ENCODE data around the gene TRAF3IP1. TPM values are rescaled to one million over a fixed set of nuclear protein-coding genes. Genes with fewer than 3 reads are reported as not detected.

TRAF3IP1 gene
- total RNA-seq, 1 donor from 2014 or later = 13.5 TPM

DNA sequence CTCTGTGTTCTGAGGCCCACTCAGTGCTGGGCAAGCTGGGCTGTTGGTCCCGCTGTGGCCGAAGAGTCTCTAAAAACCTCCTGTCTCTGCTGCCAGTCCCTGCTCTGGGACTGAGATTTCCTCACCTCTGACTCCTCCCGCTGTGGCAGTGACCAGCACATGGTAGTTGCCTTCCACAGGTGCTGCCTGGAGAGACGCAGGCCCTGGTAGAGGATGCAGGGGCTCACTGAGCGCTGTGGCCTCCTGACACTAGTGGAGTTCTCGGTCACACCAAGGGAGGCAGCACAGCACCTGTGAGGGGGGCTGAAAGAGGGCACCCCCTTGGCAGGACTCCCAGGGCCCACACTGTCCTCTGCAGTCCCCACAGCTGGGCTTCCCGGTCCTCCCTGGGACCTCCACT is 102.6 kb downstream of the TRAF3IP1 start:
- DNase-seq (ENCODE audit: low spot score in 2 of 2) (no peak), FAIRE-seq (no peak)

DNA sequence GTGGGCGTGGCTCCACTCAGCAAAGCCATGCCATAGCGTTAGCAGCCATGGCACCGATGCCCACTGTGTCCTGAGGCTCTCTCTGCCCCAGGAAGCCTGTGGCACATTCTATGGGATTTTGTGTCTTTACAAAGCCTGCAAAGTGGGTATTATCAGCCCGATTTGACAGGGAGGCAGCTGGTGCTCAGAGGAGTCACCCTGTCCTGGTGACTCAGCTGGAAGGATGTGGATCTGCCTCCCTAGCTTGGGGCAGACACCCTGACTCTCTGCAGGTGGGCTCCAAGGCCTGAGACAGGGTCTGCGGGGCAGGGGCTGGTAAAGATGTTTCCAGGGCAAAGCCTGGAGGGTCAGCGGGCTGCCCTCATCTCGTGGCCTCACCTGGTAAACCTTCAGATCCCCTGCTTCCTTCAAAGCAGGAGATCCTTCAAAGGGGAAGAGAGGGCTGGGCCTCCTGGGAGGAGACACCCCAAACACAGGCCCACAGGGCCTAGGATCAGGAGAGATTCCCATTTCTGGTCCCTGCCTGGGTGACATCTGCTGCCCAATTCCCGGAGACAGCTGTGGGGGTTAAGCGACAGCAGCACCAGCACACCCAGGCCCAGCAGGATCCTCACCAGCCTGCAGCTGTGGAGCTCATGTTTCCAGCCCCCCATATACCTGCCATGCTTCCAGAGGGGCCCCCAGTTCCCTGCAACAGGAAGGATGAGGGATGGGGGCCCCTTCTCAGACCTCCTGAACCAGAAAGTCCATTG is 103.4 kb downstream of the TRAF3IP1 start:
- no peak for DNase-seq (ENCODE audit: low spot score in 2 of 2)
- FAIRE-seq = no peak

DNA sequence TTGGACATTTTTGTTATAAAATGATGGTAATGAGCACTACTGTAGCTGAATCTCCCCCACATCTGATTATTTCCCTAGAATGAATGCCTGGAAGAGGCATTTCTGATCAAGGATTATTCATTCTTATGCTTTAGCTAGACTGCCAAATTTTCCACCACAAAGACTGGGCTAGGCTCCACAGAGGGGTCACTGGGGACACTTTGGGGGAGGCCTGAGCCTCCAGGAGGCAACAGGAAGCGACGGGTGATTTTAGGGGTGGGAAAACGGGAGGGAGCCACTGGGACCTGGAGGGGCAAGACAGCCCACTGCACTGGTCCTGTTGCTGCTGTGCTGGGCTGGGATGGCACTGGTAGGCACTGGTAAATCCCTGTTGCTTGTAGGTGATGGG is 104.0 kb downstream of the TRAF3IP1 start:
- no peak for DNase-seq (ENCODE audit: low spot score in 2 of 2)
- no peak for FAIRE-seq

DNA sequence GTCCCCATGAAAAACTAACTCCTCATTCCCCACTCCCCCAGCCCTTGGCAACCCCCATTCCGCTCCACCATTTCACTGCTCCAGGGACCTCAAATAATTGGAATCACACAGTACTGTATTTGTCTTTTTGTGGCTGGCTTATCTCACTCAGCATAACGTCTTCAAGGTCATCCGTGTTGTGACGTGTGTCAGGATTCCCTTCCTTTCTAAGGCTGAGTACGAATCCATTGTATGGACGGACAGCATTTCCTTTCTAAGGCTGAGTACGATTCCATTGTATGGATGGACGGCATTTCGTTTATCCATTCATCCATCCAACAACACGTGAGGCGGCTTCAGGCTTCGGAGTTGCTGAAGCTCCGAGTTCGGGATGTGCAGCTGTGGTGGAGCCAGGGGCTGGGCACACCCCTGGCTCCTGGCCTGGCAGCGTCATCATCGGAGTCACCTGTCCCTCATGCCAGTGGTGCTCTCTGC is 105.2 kb downstream of the TRAF3IP1 start:
- no peak for FAIRE-seq
- no peak for DNase-seq (ENCODE audit: low spot score in 2 of 2)

DNA sequence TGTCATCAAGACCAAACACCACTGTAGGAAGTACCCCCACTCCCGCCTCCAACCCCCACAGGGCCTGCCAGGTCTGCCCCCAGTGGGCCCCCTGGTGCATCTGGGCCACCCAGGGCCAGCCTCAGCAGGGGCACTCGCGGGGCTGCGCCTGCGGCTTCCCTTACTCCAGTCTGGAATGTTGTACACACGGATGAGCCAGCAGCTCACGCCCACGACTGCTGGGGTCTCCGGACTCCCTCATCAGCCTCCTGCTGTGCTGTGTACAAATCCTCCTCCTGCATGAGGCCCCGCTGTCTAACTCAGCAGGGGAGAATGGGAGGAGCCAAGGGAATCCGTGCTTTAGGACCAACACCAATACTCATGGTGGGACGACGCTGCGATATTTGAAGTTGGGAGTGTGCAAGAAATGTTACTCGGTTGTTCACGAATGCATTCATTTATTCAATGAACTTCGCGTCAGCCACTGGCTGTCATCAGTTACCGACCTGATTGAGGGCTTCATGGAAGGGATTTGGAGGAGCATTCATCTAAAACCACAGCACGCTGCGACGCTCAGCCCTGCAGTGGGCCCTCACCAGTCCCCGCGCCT is 105.8 kb downstream of the TRAF3IP1 start:
- FAIRE-seq = no peak
- DNase-seq (ENCODE audit: low spot score in 2 of 2) = peak in 1 of 2 donors; percentile 70

DNA sequence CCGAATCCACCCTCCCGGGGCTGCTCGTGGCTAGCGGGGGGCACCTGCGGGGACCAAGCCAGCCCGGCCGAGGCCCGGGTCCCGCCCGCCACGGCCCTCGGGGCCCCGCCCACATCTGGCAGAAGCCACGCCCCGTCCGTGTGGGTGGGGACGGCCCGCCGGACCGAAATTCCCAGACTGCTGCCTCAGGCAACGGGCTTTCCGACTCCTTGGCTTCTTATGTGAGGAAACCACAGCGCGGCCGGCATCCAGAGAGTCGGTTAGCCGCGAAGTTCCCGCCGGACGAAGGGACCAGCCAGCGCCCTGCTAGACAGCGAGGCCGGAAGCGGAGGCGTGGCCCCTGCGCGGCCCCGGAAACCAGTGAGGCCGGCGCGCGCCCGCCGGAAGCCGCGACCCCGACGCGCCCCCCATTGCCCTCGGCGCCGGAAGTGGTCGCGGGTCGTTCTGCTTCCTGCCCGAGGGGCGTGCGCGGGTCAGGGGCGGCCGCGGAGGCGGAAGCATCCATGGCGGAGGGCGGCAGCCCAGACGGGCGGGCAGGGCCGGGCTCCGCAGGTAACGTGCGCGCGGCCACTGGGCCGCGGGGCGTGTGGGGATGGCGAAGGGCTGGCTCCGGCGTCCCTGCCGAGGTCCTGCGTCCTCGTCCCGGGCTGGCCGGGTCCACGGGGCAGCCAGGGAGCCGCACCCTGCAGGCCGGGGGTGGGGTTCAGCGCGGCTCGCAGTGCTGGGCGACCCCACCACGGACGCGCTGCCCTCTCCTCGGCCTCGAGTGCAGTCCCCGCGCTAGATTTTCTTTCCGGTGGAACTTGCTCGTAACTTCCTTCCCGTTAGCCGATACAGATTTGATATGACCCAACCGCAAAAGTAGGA is 106.5 kb downstream of the TRAF3IP1 start, which contains the start of gene ASB1:
Gene ASB1 (plus strand): TSS at position 360 of the 867 bp plus-strand sequence. CDS start 144 bp downstream, at position 504.
- no peak for FAIRE-seq

DNA sequence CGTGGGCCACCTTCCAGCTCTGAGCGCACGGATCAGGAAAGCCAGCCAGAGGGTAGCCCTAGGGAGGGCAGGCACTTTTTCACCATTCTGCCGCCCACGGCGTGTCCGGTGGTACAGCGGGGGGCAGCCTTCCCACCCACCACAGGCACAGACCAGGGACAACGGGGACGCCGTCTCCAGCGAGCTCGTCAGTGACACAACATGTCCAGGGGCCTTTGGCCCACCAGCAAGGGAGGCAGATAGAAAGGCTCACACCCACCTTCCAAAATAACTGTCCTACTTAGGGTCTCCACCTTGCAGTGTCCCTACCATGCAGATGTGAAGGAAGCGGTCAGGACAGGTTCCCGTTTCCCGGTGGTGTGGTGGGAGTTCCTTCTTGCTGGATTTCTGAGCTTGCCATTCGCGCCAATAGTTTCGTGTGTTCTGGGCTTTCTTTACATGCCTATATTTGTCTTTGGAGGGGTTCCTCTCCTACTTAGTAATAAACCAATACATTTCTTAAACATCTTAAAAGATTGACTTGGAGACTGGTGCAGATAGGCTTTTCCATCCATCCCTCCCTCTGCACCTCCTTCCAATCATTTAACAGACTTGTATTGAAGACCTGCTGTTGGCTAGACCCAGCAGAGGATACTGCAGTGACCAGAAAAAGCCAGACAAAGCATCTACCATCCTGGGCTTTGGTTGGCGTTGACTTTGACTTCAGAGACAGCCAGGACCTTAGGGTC is 107.3 kb downstream of the TRAF3IP1 start:
- FAIRE-seq (no peak), DNase-seq (ENCODE audit: low spot score in 2 of 2) (no peak)

More for the DNA sequence above, 106.5 kb downstream of the TRAF3IP1 start, which contains the start of gene ASB1:
- peak; percentile 87 to 94 for DNase-seq (ENCODE audit: low spot score in 2 of 2)

DNA sequence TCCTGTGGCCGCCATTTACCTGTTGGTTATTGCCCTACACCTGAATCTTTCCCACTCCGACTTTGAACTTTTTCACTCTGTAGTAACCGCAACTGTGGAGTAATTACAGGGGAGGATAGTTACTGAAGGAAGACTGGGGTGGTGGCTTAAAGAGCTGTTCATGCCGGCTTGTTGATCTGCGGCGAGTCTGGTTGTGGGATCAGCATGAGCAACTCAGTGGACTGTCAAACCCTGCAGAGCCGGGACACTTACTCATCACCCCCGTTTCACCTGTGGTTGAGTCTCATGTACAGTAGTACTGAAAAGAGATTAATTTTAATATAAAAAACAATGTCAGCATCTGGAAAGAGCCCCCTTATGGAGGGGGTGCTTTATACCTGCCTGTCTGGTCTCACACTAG is 108.5 kb downstream of the TRAF3IP1 start:
- FAIRE-seq = no peak
- no peak for DNase-seq (ENCODE audit: low spot score in 2 of 2)

DNA sequence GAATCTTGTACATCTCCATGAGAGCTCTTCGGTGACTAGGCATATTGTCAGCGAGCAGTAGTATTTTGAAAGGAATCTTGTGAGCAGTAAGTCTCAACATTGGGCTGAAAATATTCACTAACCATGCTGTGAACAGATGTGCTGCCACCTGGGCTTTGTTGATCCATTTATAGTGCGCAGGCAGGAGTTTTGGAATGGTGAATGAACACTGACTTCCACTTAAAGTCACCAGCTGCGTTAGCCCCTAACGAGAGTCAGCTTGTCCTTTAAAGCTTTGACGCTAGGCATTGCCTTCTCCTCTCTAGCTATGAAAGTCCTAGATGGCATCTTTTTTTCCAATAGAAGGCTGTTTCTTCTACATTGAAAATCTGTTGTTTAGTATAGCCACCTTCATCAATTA is 110.5 kb downstream of the TRAF3IP1 start:
- no peak for FAIRE-seq

DNA sequence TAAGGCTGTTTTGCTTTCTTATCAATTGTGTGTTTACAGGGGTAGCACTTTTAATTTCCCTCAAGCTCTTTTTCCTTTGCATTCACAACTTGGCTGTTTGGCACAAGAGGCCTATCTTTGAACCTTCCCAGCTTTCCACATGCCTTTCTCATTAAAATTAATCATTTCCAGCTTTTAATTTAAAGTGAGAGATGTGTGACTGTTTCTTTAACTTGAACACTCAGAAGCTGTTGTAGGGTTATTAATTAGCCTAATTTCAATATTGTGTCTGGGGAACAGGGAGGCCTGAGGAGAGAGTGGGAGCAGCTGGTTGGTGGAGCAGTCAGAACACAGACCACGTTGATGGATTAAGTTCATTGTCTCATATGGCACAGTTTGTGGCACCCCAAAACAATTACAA is 111.1 kb downstream of the TRAF3IP1 start:
- DNase-seq (ENCODE audit: low spot score in 2 of 2) = no peak
- no peak for FAIRE-seq

More for the DNA sequence above, 110.5 kb downstream of the TRAF3IP1 start:
- no peak for DNase-seq (ENCODE audit: low spot score in 2 of 2)

DNA sequence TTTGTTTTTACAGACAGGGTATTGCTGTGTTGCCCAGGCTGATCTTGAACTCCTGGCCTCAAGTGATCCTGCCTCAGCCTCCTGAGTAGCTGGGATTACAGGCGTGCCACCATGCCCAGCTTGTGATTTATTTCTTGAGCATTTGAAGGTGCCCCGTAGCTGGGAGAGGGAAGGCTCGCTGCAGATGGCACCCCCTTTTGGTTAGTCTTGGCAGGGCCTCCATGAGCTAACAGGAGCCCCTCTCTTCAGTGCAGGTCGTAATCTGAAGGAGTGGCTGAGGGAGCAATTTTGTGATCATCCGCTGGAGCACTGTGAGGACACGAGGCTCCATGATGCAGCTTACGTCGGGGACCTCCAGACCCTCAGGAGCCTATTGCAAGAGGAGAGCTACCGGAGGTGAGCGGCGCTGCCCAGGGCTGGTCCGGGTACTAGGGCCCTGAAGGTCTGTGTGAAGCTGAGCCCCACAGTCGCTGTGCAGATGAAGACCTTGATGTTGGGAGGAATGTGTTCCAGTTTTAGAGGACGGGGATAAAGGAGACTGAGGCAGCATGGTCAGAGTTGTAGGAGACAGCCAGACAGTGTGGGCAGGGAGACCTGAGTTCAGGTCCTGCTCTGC is 113.1 kb downstream of the TRAF3IP1 start:
- no peak for DNase-seq (ENCODE audit: low spot score in 2 of 2)
- FAIRE-seq = no peak

DNA sequence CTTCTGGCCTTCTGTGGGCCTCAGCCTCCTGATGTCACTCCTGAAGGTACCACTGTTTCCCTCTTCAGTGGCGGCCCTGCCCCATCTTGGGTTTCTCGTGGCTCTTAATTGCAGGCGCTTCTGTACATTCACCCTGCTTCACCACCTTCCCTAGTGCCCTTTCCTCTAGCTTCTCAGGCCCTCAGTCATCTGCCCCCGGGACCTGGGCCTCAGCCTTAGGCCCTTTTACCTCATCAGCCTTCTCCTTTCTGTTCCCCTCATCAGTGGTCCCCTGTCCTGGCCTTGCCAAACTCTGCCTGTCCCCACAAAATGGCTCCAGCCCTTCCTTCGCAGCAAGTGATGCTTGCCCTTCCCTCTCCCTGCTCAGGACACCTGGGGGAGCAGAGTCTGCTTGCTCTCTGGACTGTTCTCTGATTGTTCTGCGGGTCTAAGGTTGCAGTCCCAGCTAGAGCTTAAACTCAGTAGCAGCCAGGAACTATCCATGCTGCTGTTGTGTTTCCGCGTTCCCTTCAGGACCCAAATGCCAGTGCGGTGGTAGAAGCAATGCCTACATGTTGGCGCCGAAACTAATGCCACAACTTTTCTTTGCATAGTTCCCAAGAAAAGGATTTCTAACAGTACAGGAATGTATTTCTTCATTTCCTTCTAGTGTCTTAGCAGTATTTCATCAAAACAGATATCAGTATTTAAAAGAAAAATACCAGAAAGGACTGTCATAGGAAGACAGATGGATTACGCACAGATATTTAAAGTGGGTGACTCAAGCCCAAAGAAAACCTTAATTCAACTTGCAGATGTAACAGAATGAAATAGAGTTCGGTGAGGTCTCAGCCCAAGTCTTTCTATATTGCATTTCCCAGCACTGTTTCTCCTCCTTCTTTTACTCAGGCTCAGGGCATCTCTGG is 113.9 kb downstream of the TRAF3IP1 start:
- FAIRE-seq = no peak
- DNase-seq (ENCODE audit: low spot score in 2 of 2) = no peak

DNA sequence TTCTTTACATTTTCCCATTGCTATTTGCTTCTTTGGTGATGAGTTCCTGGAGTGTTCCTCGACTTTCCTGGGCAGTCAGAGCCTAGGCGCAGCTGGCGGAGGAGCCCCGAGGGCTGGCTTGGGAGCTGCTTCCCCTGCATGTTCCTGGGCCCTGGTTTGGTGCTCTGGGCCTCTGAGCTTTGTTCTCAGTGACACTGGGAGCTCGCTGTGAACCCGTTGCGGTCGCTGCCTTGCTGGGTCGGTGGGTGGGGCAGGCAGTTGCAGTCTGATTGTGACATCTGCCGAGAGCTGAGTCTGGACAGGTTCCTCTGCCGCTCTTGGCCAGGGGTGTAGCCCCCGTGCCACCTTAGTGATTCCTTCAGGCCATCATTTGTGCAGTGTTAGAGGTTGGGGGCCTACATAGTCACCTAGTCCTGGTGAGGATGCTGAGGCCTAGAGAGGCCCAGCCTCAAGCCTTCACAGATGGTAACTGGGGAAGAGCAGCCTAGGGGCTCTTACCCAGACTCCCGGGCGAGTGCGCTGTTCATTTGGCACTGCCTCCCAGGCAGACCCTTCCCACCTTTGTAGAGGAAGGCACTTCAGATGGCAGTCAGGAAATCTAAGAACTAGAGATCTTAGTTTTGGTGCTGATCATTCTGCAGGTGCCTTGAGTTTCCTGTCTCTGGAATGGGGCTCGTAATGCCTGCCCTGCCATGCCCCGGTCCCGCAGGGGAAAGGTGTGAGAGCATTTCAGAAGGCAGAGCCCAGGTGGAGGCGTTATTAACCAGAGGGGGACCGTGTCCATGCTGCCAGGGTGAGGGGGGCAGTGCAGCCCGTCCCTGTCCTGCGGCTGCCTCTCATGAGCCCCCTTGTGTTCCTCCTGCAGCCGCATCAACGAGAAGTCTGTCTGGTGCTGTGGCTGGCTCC is 114.8 kb downstream of the TRAF3IP1 start:
- FAIRE-seq (no peak), DNase-seq (ENCODE audit: low spot score in 2 of 2) (no peak)

DNA sequence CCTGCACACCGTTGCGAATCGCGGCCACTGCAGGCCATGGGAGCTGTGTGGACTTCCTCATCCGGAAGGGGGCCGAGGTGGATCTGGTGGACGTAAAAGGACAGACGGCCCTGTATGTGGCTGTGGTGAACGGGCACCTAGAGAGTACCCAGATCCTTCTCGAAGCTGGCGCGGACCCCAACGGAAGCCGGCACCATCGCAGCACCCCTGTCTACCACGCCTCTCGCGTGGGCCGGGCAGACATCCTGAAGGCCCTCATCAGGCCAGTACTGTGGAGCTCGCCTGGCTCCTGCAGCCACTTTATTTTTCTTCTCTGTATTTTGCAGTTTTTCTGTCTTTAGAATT is 115.4 kb downstream of the TRAF3IP1 start:
- no peak for FAIRE-seq
- no peak for DNase-seq (ENCODE audit: low spot score in 2 of 2)

DNA sequence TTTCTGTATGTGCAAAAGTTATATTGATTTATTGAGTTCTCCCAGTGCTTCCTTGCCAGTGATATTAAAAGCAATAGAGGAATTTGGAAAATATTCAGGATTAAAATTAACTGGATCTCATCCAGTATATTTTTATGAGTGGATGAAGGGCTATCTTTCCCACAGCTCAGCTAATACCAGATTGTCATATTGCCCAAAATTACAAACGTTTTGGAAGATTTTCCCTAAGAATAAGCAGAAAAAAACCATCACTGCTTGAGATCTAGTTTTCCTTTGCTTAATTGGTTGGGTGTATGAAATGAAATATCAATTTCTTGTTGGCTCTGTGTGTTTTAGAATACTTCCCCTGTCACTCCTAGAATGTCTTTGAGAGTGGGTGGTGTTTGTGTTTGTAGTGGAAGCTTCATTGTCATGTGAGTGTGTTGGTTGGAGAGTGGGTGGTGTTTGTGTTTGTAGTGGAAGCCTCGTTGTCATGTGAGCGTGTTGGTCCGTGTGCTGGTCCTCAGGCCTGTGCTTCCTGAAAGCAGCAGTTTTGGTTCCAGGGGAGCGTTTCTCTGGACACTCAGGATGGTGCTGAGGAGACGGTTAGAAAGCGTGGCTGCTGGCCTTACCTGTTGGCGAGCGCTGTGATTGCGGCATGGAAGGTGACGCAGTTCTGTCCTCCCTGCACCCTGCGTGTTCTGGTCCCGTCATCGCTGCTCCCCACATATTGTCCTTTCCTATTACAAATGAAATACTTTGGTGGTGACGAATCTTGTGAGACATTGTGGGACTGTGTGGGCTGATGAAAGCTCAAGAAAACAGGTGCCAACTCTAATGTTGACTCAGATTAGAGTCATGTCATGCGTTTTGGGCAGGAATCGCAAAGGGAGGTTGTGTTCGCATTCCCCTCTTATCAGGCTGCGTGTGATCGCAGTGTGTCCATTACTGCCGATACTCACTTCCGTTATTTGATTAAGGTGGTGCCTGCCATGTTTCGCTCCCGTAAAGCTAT is 118.8 kb downstream of the TRAF3IP1 start:
- DNase-seq (ENCODE audit: low spot score in 2 of 2) = no peak
- no peak for FAIRE-seq

DNA sequence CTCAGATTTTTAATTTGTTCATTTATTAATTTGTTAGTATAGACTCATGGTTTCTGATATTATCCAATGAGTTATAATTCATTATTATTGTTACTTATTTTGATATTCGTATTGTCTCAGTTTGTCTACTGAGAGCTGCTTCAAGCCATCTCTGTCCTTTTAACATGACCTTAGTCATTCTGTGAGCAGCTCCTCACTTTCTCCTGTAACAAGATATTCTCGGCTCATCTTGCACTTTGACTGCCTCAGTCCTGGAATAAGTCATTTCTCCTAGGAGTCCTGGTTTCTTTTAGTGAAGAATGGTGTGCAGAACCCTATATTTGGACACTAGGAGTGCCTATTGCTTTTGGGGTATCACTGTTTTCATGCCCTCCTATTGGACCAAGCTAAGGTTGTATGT is 119.6 kb downstream of the TRAF3IP1 start:
- FAIRE-seq = no peak
- no peak for DNase-seq (ENCODE audit: low spot score in 2 of 2)

DNA sequence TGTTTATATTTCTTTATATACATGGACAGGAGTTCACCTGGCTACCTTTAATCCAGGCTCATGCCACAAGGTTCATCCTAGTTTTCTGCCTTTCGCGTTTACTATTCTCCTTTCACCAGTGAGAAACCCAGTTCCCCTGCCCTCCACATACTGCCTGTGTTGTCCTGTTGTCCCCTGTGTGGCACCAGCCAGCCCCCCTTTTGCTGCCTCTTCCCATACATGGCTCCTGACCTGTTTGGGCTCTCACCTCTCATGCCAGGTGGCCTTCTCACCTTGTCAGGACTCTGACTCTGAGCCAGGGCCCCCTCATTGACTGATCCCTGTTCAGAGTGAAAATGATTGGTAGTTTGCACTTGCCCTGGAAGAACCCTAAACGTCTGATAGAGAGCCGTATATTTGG is 120.0 kb downstream of the TRAF3IP1 start:
- FAIRE-seq (no peak), DNase-seq (ENCODE audit: low spot score in 2 of 2) (no peak)

Data from frontal cortex (tissue), 4 donors.